Nephron (organoid): ENCODE data around the gene ARAP1.
A peak's percentile ranks its signal among the peaks of the same experiment; 100 is the strongest.

Experiments used
- H3K27ac Mint-ChIP-seq, 3 experiments: 2 replicates each; pipeline ENCODE4 v1.8.0; 2020; ENCODE audit warnings: mixed read lengths in 3 of 3, mild to moderate bottlenecking in 2 of 3, moderate library complexity in 1 of 3
- H3K27me3 Mint-ChIP-seq: 2 replicates; pipeline ENCODE4 v1.8.0; 2021; ENCODE audit warnings: low read depth, mild to moderate bottlenecking, moderate library complexity, mixed read lengths
- H3K36me3 Mint-ChIP-seq: 2 replicates; pipeline ENCODE4 v1.8.0; 2020; ENCODE audit warnings: low read depth, mixed read lengths
- H3K4me1 Mint-ChIP-seq: 2 replicates; pipeline ENCODE4 v1.8.0; 2020; ENCODE audit warnings: mixed read lengths
- H3K4me3 Mint-ChIP-seq, 3 experiments: 2 replicates each; pipeline ENCODE4 v1.8.0; 2020; ENCODE audit warnings: mild to moderate bottlenecking in 3 of 3, mixed read lengths in 3 of 3, moderate library complexity in 2 of 3
- H3K9me3 Mint-ChIP-seq: 2 replicates; pipeline ENCODE4 v1.8.0; 2020; ENCODE audit warnings: mixed read lengths
- TF ChIP-seq, protein P1 (sequence below), 3 experiments: fragments of 200-600 bp; sonication (generic); IDR thresholded peaks; one replicate each; pipeline ENCODE4 v1.5.0; 2021; ENCODE audit warnings: antibody characterized with exemption in 3 of 3; ENCODE audit not compliant: unreplicated experiment in 3 of 3

Gene ARAP1

DNA sequence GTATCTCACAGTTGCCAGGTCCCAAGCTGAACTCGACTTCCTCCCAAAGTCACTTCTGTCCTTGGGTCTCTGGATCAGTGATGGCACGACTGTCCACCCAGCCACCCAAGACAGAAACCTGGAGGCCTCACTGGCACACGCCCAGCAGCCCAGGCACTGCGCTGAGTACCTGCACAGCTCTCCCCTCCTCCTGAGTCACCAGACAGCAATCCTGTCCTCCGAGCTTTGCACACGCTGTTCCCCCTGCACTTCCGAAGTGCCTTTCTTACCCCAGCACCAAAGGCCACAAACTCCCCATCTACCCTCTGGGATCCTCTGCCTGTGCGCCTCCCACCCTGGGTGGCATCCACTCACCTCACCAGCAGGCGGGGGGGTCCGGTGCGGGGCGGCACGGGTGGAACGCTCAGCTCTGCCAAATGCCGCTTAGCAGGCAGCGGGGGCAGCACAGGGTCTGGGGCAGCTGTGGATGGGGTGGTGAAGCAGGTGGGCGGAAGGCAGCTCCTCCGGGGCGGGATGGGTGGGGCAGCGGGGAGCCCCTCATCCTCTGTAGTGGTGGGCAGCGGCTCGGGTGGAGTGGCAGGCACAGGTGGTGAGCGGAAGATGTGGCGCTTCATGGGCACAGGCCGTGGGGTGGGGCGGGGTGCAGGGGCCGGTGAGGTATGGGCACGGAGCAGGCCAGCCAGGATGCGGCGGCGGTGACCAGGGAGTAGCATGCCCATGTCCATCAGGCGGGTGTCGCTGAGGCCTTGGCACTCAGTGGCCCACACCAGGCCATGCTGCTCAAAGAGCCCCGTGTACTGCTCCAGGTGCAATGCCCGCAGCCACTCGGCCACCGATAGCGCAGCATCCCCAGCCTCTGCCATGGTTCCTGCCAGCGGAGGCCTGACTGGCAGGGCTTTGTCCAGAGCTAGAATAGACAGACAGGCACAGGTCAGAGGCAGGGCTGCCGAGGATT is 25.7 kb downstream of the ARAP1 start:
- Mint-ChIP-seq H3K9me3 (no peaks in the 10 kb centered on the region), H3K36me3 (peaks cover 15% of the 10 kb centered on the region), H3K27me3 (no peaks in the 10 kb centered on the region), H3K27ac (peak overlapping the region in 2 of 3 experiments; percentile 8 to 75), H3K4me1 (peaks cover 21% of the 10 kb centered on the region), H3K4me3 (no peak overlapping the region)
- TF ChIP-seq, protein P1, sequence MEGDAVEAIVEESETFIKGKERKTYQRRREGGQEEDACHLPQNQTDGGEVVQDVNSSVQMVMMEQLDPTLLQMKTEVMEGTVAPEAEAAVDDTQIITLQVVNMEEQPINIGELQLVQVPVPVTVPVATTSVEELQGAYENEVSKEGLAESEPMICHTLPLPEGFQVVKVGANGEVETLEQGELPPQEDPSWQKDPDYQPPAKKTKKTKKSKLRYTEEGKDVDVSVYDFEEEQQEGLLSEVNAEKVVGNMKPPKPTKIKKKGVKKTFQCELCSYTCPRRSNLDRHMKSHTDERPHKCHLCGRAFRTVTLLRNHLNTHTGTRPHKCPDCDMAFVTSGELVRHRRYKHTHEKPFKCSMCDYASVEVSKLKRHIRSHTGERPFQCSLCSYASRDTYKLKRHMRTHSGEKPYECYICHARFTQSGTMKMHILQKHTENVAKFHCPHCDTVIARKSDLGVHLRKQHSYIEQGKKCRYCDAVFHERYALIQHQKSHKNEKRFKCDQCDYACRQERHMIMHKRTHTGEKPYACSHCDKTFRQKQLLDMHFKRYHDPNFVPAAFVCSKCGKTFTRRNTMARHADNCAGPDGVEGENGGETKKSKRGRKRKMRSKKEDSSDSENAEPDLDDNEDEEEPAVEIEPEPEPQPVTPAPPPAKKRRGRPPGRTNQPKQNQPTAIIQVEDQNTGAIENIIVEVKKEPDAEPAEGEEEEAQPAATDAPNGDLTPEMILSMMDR (IDR thresholded peaks at IDR 0.05; ENCODE audit: unreplicated experiment in 3 of 3): no peak

DNA sequence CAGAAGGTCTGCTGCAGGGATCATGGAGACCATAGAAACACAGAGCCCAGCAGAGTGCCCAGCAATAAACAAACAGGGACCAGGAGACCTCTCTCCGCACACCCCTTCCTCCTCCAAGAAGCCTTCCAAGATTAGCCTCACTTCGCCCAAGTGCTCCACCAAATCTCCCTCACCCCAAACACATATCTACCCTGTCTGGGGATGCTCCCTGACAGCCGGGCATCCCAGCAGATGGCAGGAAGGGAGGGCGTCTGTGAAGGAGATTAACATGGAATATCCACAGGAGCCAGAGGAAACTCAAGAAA is 26.5 kb downstream of the ARAP1 start:
- no peak overlapping the region for H3K4me3 Mint-ChIP-seq
- TF ChIP-seq, protein P1 (IDR thresholded peaks at IDR 0.05; ENCODE audit: unreplicated experiment in 3 of 3): no peak
- H3K9me3 Mint-ChIP-seq: no peaks in the 10 kb centered on the region
- peaks cover 30% of the 10 kb centered on the region for H3K4me1 Mint-ChIP-seq
- peaks cover 9% of the 10 kb centered on the region for H3K36me3 Mint-ChIP-seq
- no peaks in the 10 kb centered on the region for H3K27me3 Mint-ChIP-seq
- peak overlapping the region; percentile 67 to 75 (median 75) for H3K27ac Mint-ChIP-seq

DNA sequence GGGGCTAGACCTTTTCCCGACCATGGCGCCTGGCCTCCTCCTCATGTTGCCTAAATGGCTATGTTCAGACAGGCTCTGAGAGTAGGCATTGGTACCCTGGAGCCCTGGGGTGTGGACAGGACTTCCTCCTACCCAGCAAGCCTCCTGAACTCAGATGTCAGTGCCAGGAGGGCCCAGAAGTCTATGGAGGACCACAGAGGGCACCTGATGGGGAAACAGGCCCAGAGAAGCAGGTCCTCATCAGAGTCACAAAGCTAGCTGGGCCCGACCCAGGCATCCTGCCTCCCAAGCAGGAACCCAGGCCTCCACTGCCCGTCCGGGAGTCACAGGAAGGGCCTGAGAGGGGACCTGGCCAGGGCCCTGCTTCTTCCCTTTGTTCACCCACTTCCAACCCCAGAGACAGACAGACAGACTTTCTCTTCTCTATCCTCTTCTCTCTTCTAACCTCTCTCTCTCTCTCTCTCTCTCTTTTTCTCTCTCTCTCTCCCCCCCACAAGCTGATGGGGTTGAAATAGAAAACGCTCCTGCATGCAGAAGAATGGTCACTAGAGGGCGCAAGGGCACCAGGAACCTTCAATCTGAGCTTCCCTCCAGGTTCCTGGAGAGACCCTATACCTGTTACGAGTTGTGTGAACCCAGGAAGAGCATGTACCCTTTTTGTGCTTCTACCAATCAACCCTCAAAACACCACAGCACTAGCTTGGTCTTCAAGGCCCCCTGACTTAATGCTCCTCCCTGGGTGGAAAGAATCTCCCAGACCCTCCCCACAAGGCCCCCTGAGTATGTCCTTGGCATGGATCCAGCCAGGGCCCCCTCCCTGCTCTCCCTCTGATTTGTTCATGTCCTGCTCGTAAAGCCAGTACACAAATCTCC is 27.1 kb downstream of the ARAP1 start:
- TF ChIP-seq, protein P1 (IDR thresholded peaks at IDR 0.05; ENCODE audit: unreplicated experiment in 3 of 3): peak; percentile 83 to 93 (median 88)
- H3K9me3 Mint-ChIP-seq: no peaks in the 10 kb centered on the region
- H3K4me3 Mint-ChIP-seq: peak overlapping the region; percentile 7 to 29 (median 20)
- H3K36me3 Mint-ChIP-seq: peaks cover 5% of the 10 kb centered on the region
- H3K27ac Mint-ChIP-seq: peak overlapping the region; percentile 67 to 75 (median 75)
- H3K4me1 Mint-ChIP-seq: peaks cover 36% of the 10 kb centered on the region
- H3K27me3 Mint-ChIP-seq: no peaks in the 10 kb centered on the region

DNA sequence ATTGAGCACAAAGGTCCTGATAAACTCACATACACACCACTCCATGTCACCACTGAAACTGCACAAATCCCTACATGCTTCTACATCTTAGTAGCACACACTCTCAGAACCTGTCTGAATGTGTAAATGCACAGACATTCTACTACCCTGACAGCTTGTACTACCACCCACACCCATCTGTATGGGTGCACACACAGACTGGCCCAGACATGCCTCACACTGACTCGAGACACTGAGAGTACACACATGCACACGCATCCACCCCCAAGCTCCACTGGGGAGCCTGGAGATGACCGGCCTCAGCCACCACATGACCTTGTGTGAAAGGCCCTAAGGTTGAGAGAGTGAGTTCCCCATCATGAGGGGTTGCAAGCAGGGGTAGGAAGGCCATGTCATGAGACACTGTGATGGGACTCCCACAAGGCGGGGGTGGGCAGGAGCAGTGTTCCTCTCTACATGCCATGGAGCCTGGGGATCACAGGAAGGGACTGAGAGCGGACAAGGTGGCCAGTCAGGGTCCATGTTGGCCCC is 28.1 kb downstream of the ARAP1 start:
- Mint-ChIP-seq H3K4me1 (peaks cover 46% of the 10 kb centered on the region), H3K27me3 (no peaks in the 10 kb centered on the region), H3K4me3 (peak overlapping the region in 2 of 3 experiments; percentile 19 to 40), H3K9me3 (no peaks in the 10 kb centered on the region), H3K27ac (peak overlapping the region; percentile 66 to 89 (median 72)), H3K36me3 (peaks cover 3% of the 10 kb centered on the region)
- TF ChIP-seq, protein P1 (IDR thresholded peaks at IDR 0.05; ENCODE audit: unreplicated experiment in 3 of 3): no peak

DNA sequence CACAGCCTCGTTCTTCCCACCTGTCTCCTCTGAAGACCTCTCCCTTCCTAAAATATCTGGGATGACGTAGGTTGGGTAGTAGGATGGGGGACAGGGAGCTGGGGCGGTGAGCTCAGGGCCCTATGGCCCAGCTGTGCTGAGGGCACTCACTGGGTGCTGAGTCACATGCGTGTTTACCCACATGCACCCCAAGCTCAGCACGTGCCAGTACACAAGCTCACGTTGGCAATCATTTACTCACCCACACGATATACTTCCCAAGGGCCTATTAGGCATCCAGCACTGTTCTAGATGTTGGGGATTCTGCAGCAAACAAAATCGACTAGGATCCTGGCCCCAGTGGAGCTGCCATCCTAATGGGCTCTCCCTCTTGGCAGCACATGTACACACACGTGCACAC is 28.7 kb downstream of the ARAP1 start:
- H3K9me3 Mint-ChIP-seq: no peaks in the 10 kb centered on the region
- peaks cover 52% of the 10 kb centered on the region for H3K4me1 Mint-ChIP-seq
- H3K4me3 Mint-ChIP-seq: peak overlapping the region in 2 of 3 experiments; percentile 21 to 40
- H3K27me3 Mint-ChIP-seq: no peaks in the 10 kb centered on the region
- peak overlapping the region; percentile 66 to 89 (median 72) for H3K27ac Mint-ChIP-seq
- TF ChIP-seq, protein P1 (IDR thresholded peaks at IDR 0.05; ENCODE audit: unreplicated experiment in 3 of 3): no peak
- H3K36me3 Mint-ChIP-seq: peaks cover under 1% of the 10 kb centered on the region
